ENCODE data around the gene ATL3. TPM values are rescaled to one million over a fixed set of nuclear protein-coding genes. Genes with fewer than 3 reads are reported as not detected.

Gene ATL3
- total and polyA plus RNA-seq, 2 of the 13 experiments (the other 11 are each of a cell fraction or from before 2014, with no cell fraction given), result not detected

DNA sequence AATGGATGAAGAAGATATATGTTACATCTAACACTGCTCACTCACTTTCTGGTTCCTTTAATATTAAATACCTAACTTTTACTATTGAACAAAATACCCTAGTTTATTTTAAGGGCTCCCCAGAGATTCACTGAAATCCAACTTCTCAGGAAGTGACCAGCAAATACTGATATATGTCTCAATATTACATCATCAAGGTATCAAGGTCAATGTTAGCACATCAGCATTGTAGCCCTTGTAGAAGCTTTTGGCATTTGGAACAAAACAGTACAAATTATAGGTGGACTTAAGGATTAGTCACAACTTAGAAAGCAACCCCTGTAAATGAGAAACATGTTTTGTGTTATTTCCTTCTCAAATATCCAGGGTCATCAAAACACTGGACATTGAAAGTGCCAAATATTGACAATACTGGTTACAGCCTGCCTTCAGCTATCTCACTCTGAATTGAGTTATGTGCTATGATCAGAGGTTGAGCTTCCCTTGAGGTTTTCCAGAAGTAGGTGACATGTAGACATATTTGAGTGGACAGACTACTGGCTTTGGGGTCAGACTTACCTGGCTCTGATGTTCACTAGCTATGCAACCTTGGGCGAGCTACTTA, 1.9 kb upstream of the ATL3 start (continued):
- TF ChIP-seq, protein P1, sequence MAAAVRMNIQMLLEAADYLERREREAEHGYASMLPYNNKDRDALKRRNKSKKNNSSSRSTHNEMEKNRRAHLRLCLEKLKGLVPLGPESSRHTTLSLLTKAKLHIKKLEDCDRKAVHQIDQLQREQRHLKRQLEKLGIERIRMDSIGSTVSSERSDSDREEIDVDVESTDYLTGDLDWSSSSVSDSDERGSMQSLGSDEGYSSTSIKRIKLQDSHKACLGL (CRISPR knock-in tag; IDR thresholded peaks at IDR 0.05), result no peak
- TF ChIP-seq SYNCRIP (IDR thresholded peaks at IDR 0.05; ENCODE audit: insufficient read depth, low read depth, low read length) (no peak), AKAP8 (CRISPR knock-in tag; IDR thresholded peaks at IDR 0.05) (no peak), ZMAT3 (CRISPR knock-in tag; conservative IDR thresholded peaks at IDR 0.05) (no peak), MED13 (CRISPR knock-in tag; IDR thresholded peaks at IDR 0.05) (no peak), GATAD2A (CRISPR knock-in tag; IDR thresholded peaks at IDR 0.05) (peak; percentile 42), KLF6 (CRISPR knock-in tag; IDR thresholded peaks at IDR 0.05) (no peak), FOXP1 (IDR thresholded peaks at IDR 0.05) (no peak), FOXP1 (CRISPR knock-in tag; IDR thresholded peaks at IDR 0.05) (0 out of 2 replicates have a peak, but pooled peaks have one; percentile 24), SOX6 (IDR thresholded peaks at IDR 0.05) (no peak), SOX6 (CRISPR knock-in tag; IDR thresholded peaks at IDR 0.05) (peak; percentile 37; the same call in 1 of the 2 replicates), FOXA3 (CRISPR knock-in tag; IDR thresholded peaks at IDR 0.05) (0 out of 2 replicates have a peak, but pooled peaks have one; percentile 40), SIN3B (IDR thresholded peaks at IDR 0.05; ENCODE audit: low read length) (no peak), ZNF3 (CRISPR knock-in tag; IDR thresholded peaks at IDR 0.05) (no peak)
- TF ChIP-seq, protein P2, sequence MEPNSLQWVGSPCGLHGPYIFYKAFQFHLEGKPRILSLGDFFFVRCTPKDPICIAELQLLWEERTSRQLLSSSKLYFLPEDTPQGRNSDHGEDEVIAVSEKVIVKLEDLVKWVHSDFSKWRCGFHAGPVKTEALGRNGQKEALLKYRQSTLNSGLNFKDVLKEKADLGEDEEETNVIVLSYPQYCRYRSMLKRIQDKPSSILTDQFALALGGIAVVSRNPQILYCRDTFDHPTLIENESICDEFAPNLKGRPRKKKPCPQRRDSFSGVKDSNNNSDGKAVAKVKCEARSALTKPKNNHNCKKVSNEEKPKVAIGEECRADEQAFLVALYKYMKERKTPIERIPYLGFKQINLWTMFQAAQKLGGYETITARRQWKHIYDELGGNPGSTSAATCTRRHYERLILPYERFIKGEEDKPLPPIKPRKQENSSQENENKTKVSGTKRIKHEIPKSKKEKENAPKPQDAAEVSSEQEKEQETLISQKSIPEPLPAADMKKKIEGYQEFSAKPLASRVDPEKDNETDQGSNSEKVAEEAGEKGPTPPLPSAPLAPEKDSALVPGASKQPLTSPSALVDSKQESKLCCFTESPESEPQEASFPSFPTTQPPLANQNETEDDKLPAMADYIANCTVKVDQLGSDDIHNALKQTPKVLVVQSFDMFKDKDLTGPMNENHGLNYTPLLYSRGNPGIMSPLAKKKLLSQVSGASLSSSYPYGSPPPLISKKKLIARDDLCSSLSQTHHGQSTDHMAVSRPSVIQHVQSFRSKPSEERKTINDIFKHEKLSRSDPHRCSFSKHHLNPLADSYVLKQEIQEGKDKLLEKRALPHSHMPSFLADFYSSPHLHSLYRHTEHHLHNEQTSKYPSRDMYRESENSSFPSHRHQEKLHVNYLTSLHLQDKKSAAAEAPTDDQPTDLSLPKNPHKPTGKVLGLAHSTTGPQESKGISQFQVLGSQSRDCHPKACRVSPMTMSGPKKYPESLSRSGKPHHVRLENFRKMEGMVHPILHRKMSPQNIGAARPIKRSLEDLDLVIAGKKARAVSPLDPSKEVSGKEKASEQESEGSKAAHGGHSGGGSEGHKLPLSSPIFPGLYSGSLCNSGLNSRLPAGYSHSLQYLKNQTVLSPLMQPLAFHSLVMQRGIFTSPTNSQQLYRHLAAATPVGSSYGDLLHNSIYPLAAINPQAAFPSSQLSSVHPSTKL (CRISPR knock-in tag; IDR thresholded peaks at IDR 0.05), result 0 out of 2 replicates have a peak, but pooled peaks have one; percentile 8
- TF ChIP-seq, protein P3, sequence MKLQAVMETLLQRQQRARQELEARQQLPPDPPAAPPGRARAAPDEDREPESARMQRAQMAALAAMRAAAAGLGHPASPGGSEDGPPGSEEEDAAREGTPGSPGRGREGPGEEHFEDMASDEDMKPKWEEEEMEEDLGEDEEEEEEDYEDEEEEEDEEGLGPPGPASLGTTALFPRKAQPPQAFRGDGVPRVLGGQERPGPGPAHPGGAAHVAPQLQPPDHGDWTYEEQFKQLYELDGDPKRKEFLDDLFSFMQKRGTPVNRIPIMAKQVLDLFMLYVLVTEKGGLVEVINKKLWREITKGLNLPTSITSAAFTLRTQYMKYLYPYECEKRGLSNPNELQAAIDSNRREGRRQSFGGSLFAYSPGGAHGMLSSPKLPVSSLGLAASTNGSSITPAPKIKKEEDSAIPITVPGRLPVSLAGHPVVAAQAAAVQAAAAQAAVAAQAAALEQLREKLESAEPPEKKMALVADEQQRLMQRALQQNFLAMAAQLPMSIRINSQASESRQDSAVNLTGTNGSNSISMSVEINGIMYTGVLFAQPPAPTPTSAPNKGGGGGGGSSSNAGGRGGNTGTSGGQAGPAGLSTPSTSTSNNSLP (IDR thresholded peaks at IDR 0.05; ENCODE audit: low read depth, low read length), result peak; percentile 58

All from HepG2 (cell line).